Neural cell (in vitro differentiated cells): ENCODE data around the gene ZBTB7B. TPM values are rescaled to one million over a fixed set of nuclear protein-coding genes. Genes with fewer than 3 reads are reported as not detected.

ENCODE experiments used
- H2AFZ ChIP-seq: fragments of 200-600, 300-800 bp; sonication (generic), shearing (Covaris generic); 2 replicates; pipeline ENCODE4 v1.6.0; 2014; ENCODE audit warnings: low read depth, mild to moderate bottlenecking, antibody characterized with exemption, low read length, moderate library complexity
- H3F3A ChIP-seq: fragments of 200-600 bp; shearing (Covaris generic); 2 replicates; pipeline ENCODE4 v1.6.1; 2016; ENCODE audit warnings: mild to moderate bottlenecking, moderate library complexity, mixed read lengths, antibody characterized with exemption, low read length; ENCODE audit not compliant: insufficient read depth, poor library complexity, severe bottlenecking
- H3K27ac ChIP-seq: fragments of 200-600, 300-800 bp; sonication (generic), shearing (Covaris generic); 2 replicates; pipeline ENCODE4 v1.5.1; 2014; ENCODE audit warnings: mild to moderate bottlenecking, low read length, moderate library complexity
- H3K27me3 ChIP-seq: fragments of 300-800, 200-600 bp; sonication (generic), shearing (Covaris generic); 2 replicates; pipeline ENCODE4 v1.6.0; 2014; ENCODE audit warnings: mild to moderate bottlenecking, low read depth, low read length, moderate library complexity; ENCODE audit not compliant: insufficient read depth
- H3K36me3 ChIP-seq: fragments of 300-800, 200-600 bp; sonication (generic), shearing (Covaris generic); 2 replicates; pipeline ENCODE4 v1.5.1; 2014; ENCODE audit warnings: mild to moderate bottlenecking, antibody characterized with exemption, low read length, moderate library complexity; ENCODE audit not compliant: insufficient read depth
- H3K4me2 ChIP-seq: fragments of 300-800, 200-600 bp; sonication (generic), shearing (Covaris generic); 2 replicates; pipeline ENCODE4 v1.6.0; 2014; ENCODE audit warnings: mild to moderate bottlenecking, low read length
- H3K4me3 ChIP-seq: fragments of 300-800, 200-600 bp; sonication (generic), shearing (Covaris generic); 2 replicates; pipeline ENCODE4 v1.5.1; 2014; ENCODE audit warnings: mild to moderate bottlenecking, low read length, moderate library complexity
- H3K79me2 ChIP-seq: fragments of 200-600 bp; shearing (Covaris generic); replicated peaks from 2 replicates; pipeline ENCODE4 v1.6.0; 2014; ENCODE audit warnings: mild to moderate bottlenecking, low read length, moderate library complexity; ENCODE audit not compliant: insufficient read depth
- H3K9ac ChIP-seq: fragments of 300-800, 200-600 bp; sonication (generic), shearing (Covaris generic); 2 replicates; pipeline ENCODE4 v1.6.1; 2016; ENCODE audit warnings: mild to moderate bottlenecking, low read length, mixed read lengths
- H3K9me2 ChIP-seq: fragments of 200-600 bp; shearing (Covaris generic); 2 replicates; pipeline ENCODE4 v1.6.1; 2016; ENCODE audit warnings: mild to moderate bottlenecking, low read length, mixed read lengths; ENCODE audit not compliant: insufficient read depth
- H3K9me3 ChIP-seq: fragments of 200-600, 300-800 bp; sonication (generic), shearing (Covaris generic); 2 replicates; pipeline ENCODE4 v1.6.1; 2016; ENCODE audit warnings: mild to moderate bottlenecking, mixed run types, low read length, moderate library complexity, mixed read lengths
- H4K20me1 ChIP-seq: fragments of 200-600 bp; shearing (Covaris generic); 2 replicates; pipeline ENCODE4 v1.6.1; 2016; ENCODE audit warnings: mild to moderate bottlenecking, mixed run types; ENCODE audit not compliant: insufficient read depth
- EP300 ChIP-seq: fragments of 450-650 bp; conservative IDR thresholded peaks from 2 replicates; pipeline ENCODE4 v1.6.1; 2014; ENCODE audit warnings: antibody characterized with exemption, mild to moderate bottlenecking, moderate library complexity; ENCODE audit not compliant: poor library complexity, severe bottlenecking
- EZH2 ChIP-seq: fragments of 200-600, 300-800 bp; shearing (Covaris generic), sonication (generic); IDR thresholded peaks from 2 replicates; pipeline ENCODE4 v1.6.1; 2014; ENCODE audit warnings: antibody characterized with exemption, low read length, borderline replicate concordance, mild to moderate bottlenecking; ENCODE audit not compliant: insufficient read depth, poor library complexity, severe bottlenecking
- MXI1 ChIP-seq: fragments of 450-650 bp; conservative IDR thresholded peaks from 2 replicates; pipeline ENCODE4 v1.6.1; 2014; ENCODE audit warnings: antibody characterized with exemption, mild to moderate bottlenecking; ENCODE audit not compliant: poor library complexity, severe bottlenecking
- POLR2AphosphoS5 ChIP-seq: IDR thresholded peaks from 2 replicates; pipeline ENCODE4 v1.6.1; 2012
- RAD21 ChIP-seq: fragments of 450-650 bp; conservative IDR thresholded peaks from 2 replicates; pipeline ENCODE4 v1.6.1; 2014; ENCODE audit warnings: antibody characterized with exemption, mild to moderate bottlenecking, moderate library complexity
- SMC3 ChIP-seq: fragments of 450-650 bp; conservative IDR thresholded peaks from 2 replicates; pipeline ENCODE4 v1.6.1; 2014; ENCODE audit warnings: antibody characterized with exemption, mild to moderate bottlenecking, moderate library complexity; ENCODE audit not compliant: poor library complexity
- TAF1 ChIP-seq: IDR thresholded peaks from 2 replicates; pipeline ENCODE4 v1.6.1; 2012; ENCODE audit warnings: low read depth
- polyA plus RNA-seq: library from polyadenylated mRNA; depleted of rRNA; stranded (reverse); fragments of >200 nt; gene quantifications from 2 replicates; pipeline ENCODE4 v1.2.3, GENCODE V29; 2014
- TF ChIP-seq, protein P1 (sequence below): fragments of 450-650 bp; IDR thresholded peaks from 2 replicates; pipeline ENCODE4 v1.5.1; 2014; ENCODE audit warnings: antibody characterized with exemption, mild to moderate bottlenecking, moderate library complexity; ENCODE audit not compliant: poor library complexity, severe bottlenecking
- TF ChIP-seq, protein P2 (sequence below): IDR thresholded peaks from 2 replicates; pipeline ENCODE4 v1.6.1; 2012; ENCODE audit warnings: borderline replicate concordance

The ZBTB7B gene
- polyA plus RNA-seq, 1 donor from 2014 or later, result 0.54 TPM

DNA sequence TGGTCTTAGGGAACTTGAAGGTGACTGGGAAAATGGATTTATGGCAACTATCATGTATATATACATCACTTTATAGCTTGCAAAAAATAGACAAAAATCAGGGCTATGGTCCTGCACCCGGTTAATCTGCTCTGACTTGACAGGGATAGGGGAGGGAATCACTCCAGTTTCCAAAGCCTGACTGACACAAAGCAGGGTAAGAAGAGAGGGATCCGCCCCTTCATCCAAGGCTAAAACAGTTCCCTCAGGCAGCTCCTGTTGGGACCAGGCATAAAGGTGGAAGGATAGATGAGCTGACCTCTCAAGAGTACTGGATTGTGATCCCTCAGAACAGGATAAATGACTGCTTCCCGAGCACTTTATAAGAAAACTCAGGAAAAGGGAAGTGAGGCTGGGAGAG lies 48.1 kb upstream of the ZBTB7B start:
- H3K4me2 ChIP-seq, result peak overlapping the region; percentile 93
- H4K20me1 ChIP-seq, result no peaks in the 10 kb centered on the region
- H3K36me3 ChIP-seq, result no peaks in the 10 kb centered on the region
- H3K9ac ChIP-seq, result peak overlapping the region; percentile 64
- peaks cover 13% of the 10 kb centered on the region for H3K79me2 ChIP-seq
- peak overlapping the region; percentile 67 for H3K4me3 ChIP-seq
- no peaks in the 10 kb centered on the region for H3K9me2 ChIP-seq
- H2AFZ ChIP-seq, result no peak overlapping the region
- H3K27ac ChIP-seq, result peak overlapping the region; percentile 84
- TF ChIP-seq, protein P1, sequence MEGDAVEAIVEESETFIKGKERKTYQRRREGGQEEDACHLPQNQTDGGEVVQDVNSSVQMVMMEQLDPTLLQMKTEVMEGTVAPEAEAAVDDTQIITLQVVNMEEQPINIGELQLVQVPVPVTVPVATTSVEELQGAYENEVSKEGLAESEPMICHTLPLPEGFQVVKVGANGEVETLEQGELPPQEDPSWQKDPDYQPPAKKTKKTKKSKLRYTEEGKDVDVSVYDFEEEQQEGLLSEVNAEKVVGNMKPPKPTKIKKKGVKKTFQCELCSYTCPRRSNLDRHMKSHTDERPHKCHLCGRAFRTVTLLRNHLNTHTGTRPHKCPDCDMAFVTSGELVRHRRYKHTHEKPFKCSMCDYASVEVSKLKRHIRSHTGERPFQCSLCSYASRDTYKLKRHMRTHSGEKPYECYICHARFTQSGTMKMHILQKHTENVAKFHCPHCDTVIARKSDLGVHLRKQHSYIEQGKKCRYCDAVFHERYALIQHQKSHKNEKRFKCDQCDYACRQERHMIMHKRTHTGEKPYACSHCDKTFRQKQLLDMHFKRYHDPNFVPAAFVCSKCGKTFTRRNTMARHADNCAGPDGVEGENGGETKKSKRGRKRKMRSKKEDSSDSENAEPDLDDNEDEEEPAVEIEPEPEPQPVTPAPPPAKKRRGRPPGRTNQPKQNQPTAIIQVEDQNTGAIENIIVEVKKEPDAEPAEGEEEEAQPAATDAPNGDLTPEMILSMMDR, result no peak
- no peak for TF ChIP-seq SMC3
- no peak for TF ChIP-seq TAF1
- TF ChIP-seq, protein P2, sequence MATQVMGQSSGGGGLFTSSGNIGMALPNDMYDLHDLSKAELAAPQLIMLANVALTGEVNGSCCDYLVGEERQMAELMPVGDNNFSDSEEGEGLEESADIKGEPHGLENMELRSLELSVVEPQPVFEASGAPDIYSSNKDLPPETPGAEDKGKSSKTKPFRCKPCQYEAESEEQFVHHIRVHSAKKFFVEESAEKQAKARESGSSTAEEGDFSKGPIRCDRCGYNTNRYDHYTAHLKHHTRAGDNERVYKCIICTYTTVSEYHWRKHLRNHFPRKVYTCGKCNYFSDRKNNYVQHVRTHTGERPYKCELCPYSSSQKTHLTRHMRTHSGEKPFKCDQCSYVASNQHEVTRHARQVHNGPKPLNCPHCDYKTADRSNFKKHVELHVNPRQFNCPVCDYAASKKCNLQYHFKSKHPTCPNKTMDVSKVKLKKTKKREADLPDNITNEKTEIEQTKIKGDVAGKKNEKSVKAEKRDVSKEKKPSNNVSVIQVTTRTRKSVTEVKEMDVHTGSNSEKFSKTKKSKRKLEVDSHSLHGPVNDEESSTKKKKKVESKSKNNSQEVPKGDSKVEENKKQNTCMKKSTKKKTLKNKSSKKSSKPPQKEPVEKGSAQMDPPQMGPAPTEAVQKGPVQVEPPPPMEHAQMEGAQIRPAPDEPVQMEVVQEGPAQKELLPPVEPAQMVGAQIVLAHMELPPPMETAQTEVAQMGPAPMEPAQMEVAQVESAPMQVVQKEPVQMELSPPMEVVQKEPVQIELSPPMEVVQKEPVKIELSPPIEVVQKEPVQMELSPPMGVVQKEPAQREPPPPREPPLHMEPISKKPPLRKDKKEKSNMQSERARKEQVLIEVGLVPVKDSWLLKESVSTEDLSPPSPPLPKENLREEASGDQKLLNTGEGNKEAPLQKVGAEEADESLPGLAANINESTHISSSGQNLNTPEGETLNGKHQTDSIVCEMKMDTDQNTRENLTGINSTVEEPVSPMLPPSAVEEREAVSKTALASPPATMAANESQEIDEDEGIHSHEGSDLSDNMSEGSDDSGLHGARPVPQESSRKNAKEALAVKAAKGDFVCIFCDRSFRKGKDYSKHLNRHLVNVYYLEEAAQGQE, result no peak
- TF ChIP-seq MXI1, result no peak
- no peak for TF ChIP-seq EP300
- TF ChIP-seq RAD21, result no peak
- TF ChIP-seq EZH2, result no peak
- no peak for TF ChIP-seq POLR2AphosphoS5
- H3F3A ChIP-seq, result peaks cover 8% of the 10 kb centered on the region
- H3K9me3 ChIP-seq, result no peaks in the 10 kb centered on the region
- H3K27me3 ChIP-seq, result no peaks in the 10 kb centered on the region

DNA sequence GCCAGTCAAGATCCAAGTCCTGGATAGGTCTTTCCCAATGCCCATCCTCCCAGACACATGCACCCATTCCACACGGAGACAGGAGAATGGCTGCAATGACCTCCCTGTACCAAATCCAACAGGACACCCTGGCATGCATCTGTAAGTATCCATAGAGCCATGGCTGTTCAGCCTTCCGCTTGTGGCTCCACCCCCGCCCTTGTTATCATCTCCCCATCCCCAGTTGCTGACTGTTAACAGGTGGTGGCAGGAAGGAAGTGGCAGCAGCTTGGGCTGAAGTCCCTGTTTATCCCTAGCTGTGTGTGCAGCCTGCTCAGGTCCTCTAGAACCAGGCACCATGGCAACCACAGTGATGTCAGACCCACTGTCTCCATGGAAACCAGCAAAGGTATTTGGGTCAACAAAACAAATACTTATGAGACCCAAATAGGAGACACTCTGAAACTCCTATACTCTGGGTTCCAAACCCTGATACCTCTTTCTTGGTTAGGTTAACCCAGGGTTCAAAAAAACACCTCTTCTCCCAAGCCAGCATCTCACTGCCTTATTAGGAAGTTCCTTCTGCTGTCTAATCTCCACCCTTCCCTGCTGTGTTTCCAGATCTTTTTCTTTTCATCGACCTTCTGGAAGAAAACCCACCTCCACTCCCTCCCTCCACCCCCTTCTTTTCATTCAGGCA lies 47.4 kb upstream of the ZBTB7B start:
- H3F3A ChIP-seq, result peaks cover 8% of the 10 kb centered on the region
- H3K9me3 ChIP-seq, result no peaks in the 10 kb centered on the region
- H3K9ac ChIP-seq, result peak overlapping the region; percentile 64
- peaks cover 15% of the 10 kb centered on the region for H3K79me2 ChIP-seq
- TF ChIP-seq MXI1 (peak; percentile 11), EZH2 (no peak), POLR2AphosphoS5 (peak; percentile 55), RAD21 (no peak), TAF1 (no peak), EP300 (peak; percentile 78), SMC3 (no peak)
- TF ChIP-seq, protein P1, result no peak
- TF ChIP-seq, protein P2, result peak; percentile 7
- peak overlapping the region; percentile 93 for H3K4me2 ChIP-seq
- H4K20me1 ChIP-seq, result no peaks in the 10 kb centered on the region
- H3K4me3 ChIP-seq, result peak overlapping the region; percentile 67
- peak overlapping the region; percentile 84 for H3K27ac ChIP-seq
- no peaks in the 10 kb centered on the region for H3K9me2 ChIP-seq
- H3K27me3 ChIP-seq, result no peaks in the 10 kb centered on the region
- no peaks in the 10 kb centered on the region for H3K36me3 ChIP-seq
- no peak overlapping the region for H2AFZ ChIP-seq
